GM18526 (cell line): ENCODE measurements around the gene ADPRHL1.

Source experiments
- POLR2A ChIP-seq: IDR thresholded peaks from 3 replicates; pipeline ENCODE4 v1.6.1; 2011; ENCODE audit not compliant: insufficient read length; ENCODE audit errors: extremely low read depth

The ADPRHL1 gene

DNA sequence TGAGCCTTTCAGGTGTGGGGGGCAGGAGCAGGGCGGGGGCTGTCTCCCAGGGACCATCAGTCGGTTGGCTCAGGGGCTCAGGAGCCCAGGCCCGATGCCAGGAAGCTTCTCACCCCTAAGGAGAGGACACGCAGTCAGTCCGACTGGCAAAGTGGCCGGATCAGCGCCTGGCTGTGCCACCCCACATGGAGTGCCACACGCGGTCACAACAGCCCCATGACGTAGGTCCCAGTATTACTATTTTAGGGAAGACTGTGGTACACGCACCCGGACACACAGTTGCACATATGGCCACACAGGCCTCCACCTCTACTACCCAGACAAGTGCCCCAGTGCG lies 60.1 kb downstream of the ADPRHL1 start:
- TF ChIP-seq POLR2A, result no peak

GRCh38 chr13:113390874-113391497 lies 62.3 kb downstream of the ADPRHL1 start:
- TF ChIP-seq POLR2A, result no peak

GRCh38 chr13:113387396-113387795 lies 65.9 kb downstream of the ADPRHL1 start:
- no peak for TF ChIP-seq POLR2A

DNA sequence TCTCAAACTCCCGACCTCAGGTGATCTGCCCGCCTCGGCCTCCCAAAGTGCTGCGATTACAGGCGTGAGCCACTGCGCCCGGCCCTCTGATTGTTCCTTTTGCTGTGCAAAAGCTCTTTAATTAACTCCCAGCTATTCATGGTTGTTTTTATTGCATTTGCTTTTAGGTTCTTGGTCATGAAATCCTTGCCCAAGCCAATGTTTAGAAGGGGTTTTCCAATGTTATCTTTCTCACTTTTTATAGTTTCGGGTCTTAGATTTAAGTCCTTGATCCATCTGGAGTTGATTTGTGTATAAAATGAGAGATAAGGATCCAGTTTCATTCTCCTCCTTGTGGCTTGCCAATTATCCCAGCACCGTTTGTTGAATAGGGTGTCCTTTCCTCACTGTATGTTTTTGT lies 70.2 kb downstream of the ADPRHL1 start:
- TF ChIP-seq POLR2A, result no peak

DNA sequence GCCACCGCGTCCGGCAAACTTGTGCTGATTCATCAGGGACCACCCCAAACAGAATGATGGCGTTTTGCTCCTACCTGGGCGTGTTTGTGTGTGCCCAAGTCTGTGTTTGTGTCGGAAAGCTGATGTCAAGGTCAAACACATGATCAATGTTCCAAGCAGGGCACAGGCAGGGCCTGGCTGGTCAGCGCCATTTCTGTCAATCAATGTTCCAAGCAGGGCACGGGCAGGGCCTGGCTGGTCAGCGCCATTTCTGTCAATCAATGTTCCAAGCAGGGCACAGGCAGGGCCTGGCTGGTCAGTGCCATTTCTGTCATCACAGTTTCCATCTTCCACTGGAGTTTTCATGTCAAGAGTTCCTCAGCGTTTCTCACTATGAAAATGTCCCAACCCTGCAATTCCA lies 74.5 kb downstream of the ADPRHL1 start:
- TF ChIP-seq POLR2A, result no peak

DNA sequence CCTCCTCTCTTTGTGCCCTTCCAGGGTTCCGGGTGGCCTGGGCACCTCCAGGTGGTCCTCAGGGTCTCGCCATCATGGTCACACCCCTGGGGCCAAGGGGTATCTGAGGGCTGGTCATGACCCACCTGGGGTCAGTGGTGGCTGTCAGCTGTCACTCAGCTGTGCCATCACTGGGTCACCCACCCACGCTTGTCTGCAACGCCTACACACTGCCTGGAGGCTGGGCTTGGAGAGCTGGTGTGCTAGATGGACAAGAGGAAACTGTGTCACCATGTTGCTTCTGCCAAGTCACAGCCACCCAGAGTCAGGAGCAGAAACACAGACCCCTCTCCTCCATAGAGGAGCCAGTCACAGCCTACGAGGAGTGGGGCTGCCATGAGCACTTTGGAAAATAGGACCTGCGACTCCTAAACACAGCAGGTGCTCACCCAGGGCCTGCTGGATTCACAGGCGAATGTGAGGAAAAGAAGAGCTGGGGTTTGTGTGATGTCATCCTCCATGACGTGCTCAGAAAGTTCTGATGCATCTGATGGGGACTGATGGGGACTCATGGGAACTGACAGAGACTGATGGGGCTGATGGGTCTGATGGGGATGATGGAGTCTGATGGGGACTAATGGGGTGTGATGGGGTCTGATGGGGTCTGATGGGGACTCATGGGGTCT lies 78.6 kb downstream of the ADPRHL1 start:
- no peak for TF ChIP-seq POLR2A

DNA sequence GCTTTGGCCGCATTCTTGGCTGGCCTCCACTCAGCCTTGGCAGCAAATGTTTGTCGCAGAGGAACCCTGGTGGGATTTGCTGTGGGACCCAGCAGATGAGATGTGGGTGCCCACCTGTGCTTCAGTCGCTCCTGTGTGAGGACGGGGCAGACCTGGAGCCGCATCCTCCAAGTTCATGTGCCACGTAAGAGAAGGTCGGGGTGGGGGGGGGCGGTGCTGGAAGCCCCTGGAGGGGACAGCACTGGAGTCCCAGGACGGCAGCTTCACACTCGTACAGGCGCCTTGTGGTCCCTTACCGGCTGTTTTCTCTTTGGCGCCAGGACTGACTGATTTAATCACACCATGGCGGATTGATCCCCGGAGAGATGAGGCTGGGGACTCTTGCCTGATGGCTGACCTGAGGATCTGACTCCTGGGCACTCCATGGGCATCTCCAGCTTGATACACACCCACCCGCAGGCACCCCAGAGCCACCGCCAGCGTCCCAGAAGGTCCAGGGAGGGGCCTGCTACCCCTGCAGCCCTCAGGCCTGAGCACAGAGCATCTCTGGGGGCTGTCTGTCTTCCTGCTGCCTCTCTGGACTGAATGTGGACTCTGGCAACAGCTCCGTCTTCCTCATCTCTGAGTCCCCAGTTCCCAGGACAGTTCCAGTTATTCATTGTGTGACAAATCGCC lies 79.3 kb downstream of the ADPRHL1 start:
- no peak for TF ChIP-seq POLR2A

DNA sequence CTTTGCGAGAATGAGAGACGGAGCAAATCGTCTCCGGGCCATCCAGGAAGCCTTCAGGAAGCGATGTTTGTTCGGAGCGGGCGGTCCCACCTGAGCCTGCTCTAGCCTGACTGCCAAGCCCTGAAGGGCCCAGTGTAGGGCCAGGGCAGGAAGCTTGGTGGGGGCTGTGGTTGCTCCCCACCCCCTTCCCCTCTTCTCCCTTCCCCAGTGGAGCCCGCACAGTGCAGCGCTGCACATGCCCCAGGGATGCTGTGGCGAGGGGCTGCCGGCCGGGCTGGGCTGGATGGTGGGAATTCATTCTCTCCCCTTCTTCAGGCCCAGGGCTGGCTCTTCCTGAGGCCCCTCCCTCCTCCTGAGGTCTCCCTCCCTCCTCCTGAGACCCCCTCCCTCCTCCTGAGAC lies 82.2 kb downstream of the ADPRHL1 start:
- TF ChIP-seq POLR2A, result no peak

GRCh38 chr13:113369881-113370280 lies 83.4 kb downstream of the ADPRHL1 start:
- TF ChIP-seq POLR2A, result no peak

- no peak for TF ChIP-seq POLR2A
These were observed 84.1 kb downstream of the ADPRHL1 start for GRCh38 chr13:113369189-113369588.

DNA sequence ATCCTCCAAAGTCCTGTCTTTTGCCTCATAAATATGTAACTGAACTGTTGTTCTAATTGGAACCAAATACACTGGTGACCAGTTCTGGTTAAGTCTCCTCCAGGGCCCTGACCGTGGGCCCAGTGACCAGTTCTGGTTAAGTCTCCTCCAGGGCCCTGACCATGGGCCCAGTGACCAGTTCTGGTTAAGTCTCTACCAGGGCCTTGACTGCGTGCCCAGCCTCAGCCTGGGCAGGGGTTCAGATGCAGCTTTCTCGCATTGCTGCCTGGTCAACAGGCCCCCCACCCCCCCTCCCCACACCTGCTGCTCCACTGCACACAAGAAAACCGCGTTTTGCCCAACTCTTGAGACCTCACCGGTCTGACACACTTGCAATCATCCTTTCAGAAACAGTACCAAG lies 85.5 kb downstream of the ADPRHL1 start:
- TF ChIP-seq POLR2A, result no peak

DNA sequence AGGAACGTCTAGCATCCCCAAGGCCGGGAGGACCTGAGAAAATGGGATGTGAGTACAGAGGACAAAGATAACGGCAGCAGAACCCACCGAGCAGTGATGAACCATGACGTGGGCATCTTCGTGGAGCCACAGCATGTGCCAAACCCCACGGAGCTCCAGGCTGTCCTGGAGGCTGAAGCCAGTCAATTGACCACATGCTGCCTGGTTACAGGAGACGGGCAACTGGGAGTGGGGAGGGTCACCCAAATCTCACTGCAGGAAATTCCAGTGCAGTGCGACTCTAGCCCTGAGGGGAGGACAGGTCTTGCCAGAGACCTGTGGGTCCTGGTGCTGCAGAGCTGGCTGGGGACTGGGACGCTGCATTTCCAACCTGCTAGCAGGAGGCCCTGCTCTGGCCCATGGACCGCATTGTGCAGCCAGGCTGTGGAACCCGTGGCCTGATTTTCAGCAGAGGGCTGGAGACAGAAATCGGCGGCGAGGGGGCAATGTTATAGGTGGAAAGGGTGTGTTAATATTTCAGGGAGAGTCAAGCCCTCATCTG lies 86.2 kb downstream of the ADPRHL1 start:
- no peak for TF ChIP-seq POLR2A

- no peak for TF ChIP-seq POLR2A
These were observed 87.2 kb downstream of the ADPRHL1 start for GRCh38 chr13:113365971-113366588.

DNA sequence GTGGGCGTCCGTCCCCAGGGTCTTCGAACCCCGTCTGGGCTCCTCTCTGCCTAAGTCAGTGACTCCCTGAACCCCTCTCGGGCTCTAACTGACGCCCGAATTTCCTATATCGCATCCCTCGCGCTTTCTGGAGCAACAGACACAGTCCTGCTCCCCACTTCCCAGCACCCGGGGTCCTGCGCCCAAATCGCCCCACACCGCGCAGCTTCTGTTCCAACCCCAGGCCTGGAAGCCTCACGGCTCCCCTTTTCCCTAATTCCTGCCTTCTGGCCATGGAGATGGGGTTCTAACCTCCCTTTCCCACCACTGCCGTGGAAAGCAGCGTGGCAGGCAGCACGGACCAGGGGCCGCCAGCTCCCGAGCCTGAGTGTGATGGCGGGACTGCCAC lies 87.7 kb downstream of the ADPRHL1 start:
- no peak for TF ChIP-seq POLR2A

DNA sequence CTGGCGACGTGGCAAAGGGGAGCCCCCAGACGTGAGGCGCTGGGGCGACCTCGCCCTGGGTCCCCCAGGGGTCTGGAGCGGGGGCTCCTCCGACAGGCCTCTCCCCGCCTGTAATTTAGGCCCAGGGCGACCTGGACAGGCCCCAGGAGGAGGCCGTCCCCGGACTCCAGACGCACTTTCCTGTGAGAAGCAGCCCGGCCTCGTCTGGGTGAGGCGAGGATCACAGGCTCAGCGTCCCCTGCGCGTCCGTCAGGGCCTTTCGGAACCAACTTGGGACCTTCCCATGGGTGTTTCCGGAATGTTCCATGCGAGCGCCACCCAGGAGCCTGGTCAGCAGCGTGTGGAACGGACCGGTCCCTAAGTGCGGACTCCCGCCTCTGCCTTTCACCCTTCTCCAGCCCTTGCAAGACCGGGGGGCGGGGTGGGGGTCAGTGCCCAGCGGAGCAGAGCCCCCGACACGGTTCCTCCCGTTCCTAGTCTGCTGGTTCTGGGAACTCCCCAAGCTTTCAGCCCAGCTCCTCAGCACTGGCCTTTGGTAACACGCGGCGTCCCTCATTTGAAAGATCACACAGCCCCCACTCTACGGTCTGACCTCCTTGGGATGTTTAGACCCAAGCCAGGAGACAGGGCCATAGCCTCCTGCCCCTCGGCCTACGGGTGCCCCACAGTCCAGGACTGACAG lies 88.2 kb downstream of the ADPRHL1 start:
- TF ChIP-seq POLR2A, result no peak
